HL-60/S4 treated with phorbol 12-myristate 13-acetate at 8.2 ng/mL for 4 days and 3 days (cell line): ENCODE measurements around the gene FHL2.

ENCODE experiments used
- in situ Hi-C: fragments of 300-500 bp; cut with MboI; formaldehyde crosslinking; loops from 2 replicates; pipeline ENCODE4 v1.15.0; 2022; ENCODE audit warnings: low sequenced_read_pairs

The FHL2 gene

DNA sequence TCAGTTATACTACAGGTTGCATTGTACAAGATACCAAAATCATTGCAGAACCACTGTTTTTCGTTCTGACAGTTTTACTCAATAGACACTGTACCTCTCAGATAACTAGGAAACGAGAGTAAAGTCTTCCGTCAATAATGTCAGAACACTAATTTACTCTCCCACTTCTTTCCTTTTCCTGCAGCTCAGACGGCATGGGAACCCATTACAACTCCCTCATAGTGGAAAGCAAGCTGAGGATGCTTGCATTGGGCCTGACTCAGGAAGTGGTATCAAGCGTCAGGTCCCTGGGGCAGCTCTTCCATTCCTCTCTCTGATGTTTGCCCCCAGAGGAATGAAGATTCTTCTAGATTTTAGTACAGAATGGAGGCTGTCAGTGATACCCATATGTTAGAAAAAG lies 23.9 kb upstream of the FHL2 start:
- in situ Hi-C loops: no loop called here

DNA sequence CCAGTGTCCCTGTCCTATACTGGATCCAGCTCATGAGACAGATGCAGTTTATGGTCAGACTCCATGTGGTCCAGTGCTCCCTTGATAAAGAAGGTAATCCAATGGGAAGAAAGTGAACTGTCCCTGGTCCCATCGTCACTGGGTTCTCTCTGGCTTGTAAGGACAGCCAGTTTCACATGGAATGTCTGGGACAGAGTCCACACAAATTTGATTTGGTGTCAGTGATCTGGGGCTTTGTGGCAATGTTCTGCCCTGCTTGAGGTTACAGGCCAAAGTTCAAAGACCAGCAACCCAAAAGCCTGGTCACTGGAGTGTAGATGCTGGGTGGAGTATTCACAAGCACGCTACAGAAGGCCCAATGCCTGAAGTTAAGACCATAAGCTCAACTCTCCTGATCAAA lies 22.2 kb upstream of the FHL2 start:
- in situ Hi-C loops: no loop called here

DNA sequence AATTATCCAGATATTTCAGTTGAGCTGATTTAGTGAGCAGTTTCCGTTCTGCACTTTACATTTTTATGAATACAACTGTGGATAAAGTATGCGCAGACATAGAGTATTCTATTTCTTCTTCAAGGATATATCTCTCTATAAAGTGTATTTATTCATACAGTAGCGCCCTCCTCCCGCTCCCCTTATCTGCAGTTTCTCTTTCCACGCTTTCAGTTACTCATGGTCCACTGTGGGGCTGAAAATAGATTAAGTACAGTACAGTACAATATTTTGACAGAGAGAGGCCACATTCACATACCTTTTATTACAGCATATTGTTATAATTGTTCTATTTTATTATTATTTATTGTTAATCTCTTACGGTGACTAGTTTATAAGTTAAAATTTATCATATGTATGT lies 19.7 kb upstream of the FHL2 start:
- in situ Hi-C loops: no loop called here

DNA sequence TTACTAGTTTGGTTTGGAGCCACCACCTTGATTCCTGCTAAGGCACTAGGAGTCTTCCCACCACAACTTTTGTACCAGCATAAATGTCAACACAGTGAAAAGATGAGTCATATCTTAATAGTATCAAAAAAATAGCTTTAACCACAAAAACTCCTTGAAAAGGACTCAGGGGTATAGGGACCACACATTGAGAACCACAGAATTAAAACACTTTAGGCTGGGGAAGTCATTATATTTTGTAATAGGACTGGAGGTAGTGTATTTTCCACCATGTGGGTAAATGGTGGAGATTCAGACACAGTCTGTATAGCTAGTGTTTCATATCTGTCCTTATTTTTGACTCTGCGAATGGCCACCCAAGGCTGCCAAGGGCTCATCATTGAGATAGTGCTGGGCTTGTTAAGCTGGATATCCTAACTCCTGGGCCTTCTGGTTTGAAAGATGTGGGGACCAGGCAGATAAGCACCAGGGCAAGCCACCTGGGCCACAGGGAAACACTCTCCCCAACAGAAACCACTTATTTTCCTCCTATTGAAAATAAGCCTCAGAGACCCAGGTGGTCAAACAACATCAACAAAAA lies 19.1 kb upstream of the FHL2 start:
- in situ Hi-C loops: no loop called here

DNA sequence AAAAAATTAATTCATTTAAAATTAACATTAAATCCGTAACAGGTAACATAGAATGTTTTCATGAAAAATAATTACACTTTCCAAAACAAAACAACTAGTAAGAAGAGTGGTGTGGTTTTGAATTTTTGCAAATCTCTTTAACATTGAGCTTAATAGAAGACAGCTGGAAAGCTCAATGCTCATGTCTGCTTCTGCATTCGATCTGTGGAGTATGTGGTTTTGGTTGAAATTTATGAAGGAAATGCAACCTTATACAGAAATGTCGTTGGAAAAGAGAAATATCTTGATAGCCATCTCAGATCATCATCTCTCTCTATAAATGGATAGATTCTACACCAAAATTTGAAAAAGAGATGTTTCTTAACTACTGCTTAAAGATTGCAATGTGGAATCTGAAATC lies 17.3 kb upstream of the FHL2 start:
- in situ Hi-C loops: no loop called here

DNA sequence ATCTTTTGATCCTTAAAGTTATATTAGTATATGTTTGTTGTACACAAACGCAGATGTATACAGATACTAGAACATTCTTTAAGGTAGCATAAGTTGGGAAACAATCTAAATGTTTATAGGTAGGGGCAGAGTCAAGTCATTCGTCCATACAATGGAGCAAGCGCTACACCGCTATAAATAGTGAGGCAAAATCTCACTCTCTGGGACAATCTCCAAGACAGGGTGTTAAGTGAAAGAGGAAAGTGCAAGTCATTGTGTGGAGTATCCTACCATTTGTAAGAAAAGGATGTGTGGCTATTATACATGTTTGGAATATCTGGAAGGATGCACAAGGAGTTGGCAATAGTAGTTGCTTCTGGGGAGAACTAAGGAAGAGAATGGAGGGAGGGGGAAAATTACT lies 16.2 kb upstream of the FHL2 start:
- in situ Hi-C loops: no loop called here

DNA sequence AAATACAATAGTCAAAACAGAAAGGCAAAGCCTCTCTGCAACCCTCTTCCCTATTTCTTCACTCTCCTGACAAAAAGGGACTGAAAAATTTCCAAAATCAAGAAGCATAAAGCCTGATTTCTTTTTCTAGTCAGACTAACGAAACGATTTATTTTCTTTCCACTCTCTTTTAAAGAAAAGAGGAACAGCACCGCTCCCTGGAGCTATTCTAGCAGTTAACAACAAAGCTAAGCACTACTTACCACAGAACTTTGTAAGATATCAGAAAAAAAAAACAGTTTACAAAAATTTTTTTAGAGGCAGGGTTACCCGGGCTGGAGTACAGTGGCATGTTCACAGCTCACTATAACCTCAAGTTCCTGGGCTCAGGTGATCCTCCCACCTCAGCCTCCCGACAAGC lies 14.4 kb upstream of the FHL2 start:
- in situ Hi-C loops: no loop called here

DNA sequence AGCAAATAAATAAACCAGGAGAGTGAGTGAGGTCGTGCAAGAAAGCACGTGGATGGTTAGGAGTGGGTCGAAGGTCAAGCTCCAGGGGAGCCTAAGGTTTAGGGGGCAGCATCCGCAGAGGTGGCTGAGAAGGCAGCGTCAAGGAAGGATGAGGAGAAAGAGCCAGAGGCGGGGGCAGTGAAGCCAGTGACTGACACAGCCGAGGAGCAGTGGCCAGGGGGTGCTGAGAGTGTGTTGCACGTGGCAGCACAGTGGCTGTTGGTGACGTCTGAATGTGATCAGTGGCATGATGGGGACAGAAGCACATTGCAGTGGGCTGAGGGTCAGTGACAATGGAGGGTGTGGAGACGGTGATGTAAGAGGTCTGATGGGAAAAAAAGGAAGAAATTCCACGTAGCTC lies 13.7 kb upstream of the FHL2 start:
- in situ Hi-C loops: no loop called here

DNA sequence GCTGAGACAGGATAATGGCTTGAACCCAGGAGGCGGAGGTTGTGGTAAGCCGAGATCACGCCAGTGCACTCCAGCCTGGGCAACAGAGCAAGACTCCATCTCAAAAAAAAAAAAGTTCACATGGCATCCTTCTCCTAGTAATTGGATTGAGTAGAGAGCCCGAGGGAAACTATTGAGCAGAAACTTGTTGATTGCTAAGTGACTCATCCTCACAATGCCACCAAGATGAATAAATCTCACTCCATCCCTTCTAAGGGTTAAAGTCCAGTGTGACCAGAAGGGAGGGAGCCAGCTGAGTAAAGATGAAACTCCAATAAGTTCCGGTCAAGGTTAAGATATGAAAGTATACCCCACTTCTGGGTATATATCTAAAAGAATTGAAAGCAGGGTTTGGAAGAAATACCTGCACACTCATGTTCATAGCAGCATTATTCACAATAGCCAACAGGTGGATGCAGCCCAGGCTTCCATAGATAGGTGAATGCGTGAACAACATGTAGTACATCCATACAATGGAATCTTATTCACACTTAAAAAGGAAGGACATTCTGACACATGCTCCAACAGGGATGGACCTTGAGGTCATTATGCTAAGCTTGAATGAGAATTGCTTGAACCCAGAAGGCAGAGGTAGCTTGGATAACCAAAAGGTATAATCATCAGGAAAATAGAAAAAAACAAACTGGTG lies 13.0 kb upstream of the FHL2 start:
- in situ Hi-C loops: no loop called here

DNA sequence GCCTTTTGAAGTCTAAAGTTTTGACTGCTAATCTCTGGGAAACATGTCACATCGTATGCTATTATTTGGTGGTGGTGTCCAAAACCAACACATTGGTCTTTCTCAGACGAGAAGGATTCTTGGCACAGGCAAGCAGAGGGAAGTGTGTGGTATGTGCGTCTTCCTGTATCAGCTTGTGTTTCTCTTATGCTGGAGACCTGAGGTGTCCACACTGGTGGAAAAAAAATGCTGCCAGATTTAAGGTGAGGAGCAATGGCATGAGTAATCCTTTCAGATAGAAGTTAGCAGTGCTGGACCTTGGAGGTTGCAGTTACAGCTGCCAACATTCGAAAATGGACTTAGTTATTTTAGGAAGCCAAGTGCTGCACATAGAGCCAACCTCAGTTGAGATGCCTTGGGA lies 11.7 kb upstream of the FHL2 start:
- in situ Hi-C loops: no loop called here

DNA sequence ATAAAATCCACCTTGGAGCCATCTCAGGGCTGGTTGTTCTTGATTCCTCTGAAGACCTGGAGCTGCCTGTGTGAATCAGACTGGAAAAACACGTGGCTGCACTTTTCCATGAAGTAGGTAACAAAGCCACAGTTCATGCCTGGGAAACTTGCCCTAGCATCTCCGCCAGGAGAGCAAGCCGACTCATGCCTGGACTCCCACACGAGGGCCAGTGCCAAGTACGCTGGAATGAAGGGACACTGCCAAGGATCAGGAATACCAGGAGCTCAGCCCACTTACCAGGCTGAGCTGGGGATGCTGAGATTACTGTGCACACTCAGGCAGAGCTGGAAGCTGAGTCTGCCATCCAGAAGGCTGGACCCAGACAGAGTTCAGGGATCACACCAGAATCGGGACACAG lies 10.9 kb upstream of the FHL2 start:
- in situ Hi-C loops: no loop called here

DNA sequence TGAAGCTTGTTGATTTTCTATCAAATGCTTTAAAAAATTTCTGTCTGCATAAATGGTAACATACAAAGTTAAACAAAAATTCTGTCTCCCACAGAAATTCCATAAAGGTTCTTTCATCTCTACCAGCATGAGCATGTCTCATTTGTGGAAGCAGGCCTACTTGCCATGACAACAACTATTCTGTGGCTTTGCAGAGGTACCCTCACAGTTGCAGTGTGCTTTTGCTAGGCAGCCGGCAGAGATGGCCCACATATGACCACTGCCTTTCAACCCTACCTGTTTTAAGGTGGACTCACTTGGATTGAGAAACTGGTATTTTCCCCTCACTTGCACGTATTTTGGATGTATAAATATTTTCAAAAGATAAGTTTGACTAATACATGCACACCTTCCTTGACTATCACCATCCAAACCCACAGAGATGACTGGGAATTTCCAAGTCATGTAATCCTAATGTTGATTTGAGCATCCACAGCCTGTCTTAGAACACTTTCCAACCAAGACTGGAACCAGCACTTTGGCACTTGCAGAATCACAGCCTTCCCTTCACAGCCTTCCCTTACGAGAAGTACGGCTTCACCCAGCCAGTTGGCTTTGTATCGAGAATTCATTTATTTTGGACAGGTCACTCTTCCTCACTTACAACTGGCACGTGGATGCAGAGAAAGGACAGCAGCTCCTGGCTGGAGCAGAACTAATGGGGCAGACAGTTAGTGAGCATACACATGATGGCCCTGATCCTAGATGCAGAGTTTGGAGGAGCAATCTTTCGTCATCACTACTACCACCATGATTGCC lies 9.3 kb upstream of the FHL2 start:
- in situ Hi-C loops: no loop called here

DNA sequence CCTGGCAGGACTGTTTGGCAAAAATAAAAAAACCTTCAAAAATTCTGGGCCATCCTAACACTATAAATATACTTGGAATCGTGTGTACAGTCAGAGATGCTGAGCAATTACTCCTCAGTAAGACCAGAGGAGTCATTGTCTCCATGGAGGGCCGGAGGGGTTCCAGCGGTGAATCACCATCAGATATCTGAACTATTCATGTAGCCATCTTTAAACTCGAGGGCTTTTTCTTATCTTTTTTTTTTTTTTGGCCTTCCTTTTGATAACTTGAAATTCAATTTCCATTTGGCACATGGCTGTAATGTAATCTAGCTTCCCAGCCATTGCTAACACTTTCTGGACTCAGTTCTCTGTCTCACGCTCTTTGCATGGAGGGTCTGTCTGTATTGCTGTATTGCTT lies 7.4 kb upstream of the FHL2 start:
- in situ Hi-C loops: no loop called here

DNA sequence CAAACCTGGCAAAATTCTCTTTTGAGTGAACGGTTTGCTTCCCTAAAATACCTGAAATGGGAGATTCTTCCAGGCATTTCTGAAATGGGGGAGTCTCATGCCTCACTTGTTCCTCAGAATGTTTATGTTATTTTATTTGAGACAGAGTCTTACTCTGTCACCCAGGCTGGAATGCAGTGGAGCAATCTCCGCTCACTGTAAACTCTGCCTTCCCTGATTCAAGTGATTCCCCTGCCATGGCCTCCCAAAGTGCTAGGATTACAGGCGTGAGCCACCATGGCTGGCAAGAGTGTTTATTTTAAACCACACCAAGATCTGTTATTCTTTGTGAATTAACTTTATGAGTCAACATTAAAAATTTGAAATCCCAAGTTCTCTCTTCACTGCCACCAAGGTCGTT lies 6.4 kb upstream of the FHL2 start:
- in situ Hi-C loops: no loop called here

DNA sequence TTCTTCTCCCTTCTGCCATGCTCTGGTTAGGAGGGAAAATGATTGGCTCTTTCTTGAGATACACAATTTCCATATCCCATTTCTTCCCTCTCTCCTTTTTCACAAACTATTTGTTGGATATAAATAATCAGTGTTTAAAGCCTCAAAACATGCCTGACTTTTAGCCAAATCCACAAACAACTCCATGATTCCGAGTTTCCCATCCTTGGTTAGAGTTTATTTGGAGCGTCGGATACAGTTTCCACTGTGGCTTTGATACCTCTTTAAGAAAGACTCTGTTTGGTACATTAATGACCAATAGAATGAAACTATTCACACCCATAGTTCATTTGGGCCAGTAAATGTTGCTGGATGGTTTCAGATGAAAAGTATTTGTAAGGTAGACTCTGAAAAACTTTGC lies 5.9 kb upstream of the FHL2 start:
- in situ Hi-C loops: no loop called here

DNA sequence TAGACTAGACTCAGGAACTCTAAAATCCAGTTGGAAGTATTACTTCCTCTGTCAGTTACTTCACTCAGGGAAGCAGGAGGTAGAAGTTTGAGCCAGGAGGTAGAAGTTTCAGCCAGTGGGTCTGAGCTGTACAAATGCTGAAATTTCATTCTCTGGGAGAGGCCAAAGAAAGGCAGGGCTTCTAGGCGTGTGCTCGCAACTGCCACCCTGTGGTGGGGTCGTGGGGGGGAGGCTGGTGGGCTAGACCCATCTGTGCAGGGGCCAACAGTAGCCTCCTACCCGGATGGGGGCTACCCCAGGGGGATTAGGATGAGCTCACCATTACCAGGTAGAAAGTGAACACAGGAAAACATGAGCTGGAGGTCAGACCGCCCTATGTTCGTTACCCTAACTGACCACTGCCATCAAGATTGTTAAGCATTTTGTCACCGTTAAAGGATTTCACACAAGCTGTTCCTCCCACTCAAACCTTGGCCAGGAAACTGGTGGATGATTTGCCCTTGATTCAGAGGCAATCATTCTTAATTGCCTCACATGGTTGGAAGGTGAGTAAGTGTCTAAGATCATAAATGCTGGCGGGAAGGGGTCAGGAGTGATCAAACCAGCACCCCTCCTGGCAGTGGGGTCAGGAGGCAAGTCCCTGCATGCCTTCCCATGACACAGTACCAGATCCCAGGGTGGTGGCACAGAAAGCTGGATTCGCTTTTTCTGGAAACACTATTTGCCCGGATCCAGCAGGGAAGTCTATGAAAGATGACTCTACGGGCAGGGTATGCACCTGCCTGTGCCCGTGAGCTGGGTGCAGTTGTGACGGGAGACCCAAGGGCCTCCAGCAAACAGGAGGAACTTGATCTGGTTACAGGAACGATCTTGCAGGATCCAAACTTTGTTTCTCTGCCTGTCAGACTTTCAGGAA lies 5.2 kb upstream of the FHL2 start:
- in situ Hi-C loops: no loop called here

DNA sequence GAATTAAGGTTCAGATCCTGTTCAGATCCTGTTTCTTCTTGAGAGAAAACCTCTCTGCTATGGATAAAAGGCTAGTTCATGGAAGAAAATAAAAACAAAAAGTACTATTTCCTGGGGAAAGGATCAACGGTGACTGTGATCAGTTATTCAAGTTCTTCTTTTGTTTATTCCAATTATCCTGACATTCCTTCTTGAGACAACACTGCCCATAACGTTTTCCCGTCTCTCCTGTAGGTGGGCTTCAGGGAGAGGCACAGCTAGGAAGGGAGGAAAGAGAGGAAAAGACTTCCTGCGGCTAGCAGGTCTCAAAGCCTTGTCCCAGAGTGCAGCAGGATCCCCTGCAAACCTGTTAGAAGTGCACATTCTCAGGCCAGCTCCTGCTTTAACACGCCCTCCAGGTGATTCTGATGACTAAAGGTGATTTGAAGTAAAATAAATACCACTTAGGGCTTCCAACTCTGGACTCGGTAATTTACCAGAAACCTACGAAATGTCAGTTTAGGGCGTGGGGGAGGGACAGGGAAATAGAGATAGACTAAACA lies 4.5 kb upstream of the FHL2 start:
- in situ Hi-C loops: no loop called here

DNA sequence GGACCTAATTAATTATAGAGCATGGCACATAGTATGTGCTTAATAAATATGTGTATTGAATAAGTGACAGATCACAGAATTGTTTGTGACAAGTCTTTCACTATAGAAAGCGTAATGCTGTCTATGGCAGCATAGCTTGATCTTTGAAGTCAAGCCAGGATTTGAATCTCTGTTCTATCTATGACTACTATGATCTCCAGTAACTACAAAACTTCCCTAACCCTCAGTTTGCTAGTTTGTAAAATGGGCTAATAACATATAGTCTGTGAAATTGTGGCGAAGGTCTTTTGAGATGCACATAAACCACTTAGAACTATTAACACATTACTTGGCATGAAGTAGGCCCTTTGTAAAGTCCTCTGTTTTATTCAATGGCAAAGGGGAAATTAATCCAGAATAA lies 4.0 kb upstream of the FHL2 start:
- in situ Hi-C loops: no loop called here

DNA sequence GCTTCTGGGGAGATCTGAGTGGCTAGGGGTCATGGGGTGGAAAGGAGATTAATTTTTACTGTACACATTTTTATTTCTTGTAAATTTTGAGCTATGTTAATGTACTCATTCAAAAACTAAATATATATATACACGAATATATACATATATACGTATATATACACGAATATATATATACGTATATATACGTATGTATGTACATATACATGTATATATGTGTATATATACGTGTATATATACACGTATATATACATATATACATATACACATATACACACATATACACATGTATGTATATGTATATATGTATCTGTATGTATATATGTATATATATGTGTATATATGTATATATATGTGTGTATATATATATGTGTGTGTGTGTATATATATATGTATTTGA lies 3.0 kb upstream of the FHL2 start:
- in situ Hi-C loops: no loop called here

DNA sequence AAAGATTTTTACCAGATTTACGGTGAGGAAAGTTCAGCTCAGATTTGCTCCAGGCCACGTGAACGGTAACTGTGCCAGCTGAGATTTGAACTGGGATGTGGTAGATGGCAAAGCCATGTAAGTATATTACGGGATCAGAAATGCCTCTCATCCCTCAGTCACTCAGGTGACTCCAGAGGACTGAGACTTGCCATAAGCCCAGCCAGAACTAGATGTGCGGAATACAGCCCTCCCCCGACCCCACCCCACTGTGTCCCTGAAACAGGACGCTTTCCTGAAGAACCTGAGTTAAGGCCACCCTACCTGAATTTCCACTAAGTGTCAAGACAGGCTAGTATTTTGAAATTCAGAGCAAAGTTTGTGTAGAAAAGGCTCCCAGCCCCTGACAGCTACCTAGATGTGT lies 1.3 kb upstream of the FHL2 start:
- in situ Hi-C loops: no loop called here

DNA sequence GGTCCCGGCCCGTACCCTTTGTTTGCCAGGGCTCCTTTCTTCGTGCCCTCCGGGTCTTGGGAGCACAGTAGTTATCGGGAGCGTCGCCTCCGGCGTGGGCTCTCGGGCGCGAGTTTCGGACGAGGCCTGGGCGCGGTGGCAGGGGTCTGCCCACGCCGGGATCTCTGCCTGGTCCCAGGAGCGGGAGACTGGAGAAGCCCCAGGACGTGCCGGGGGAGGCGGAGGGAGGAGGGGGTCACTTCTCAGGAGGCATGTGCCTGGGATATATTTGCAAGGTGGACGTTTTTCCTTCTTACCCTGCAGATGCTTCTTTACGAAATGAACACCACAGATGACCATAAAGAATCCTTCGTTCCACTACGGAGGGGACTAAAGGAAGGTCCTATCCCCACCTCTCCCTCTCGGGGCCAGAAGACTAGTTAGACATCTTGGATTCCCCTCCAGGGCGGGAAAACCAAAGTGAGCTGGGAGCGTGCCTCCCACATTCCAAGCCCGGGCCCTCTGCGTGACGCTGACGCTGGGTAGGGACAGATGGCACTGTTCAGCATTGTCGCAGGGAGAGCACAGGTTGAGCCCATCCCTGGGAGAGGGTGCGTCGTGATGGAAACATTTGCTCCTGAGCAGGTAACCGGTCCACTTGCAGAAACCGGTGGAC lies 483 bp upstream of the FHL2 start:
- in situ Hi-C loops: no loop called here
